ENCODE results near the gene HJV. TPM values are rescaled to one million over a fixed set of nuclear protein-coding genes. Genes with fewer than 3 reads are reported as not detected.

Gene HJV
- total and polyA plus RNA-seq, 3 experiments from 2014 or later = not detected

- H3K4me1 ChIP-seq (ENCODE audit: insufficient read depth, low read length) = peaks cover 89% of the 10 kb centered on the region
- ChIA-PET POLR2A (interaction anchor here (0.7 to 4.7 kb wide), 4 partner anchors 10 to 27 kb away, joined by 3 to 49 read pairs (median 6); partner anchors contain the start of genes ANKRD34A, POLR3GL and TXNIP), CTCF (interaction anchor here (0.6 to 1.6 kb wide), 8 partner anchors 14 to 139 kb away, joined by 3 to 5 read pairs (median 4); partner anchors contain the start of genes ANKRD34A, LIX1L, NUDT17 and POLR3GL)
- Mint-ChIP-seq H3K9me3 (no peaks in the 10 kb centered on the region), H3K4me3 (peak overlapping the region; percentile 12 to 80 (median 70)), H3K27me3 (no peaks in the 10 kb centered on the region), H3K27ac (peak overlapping the region; percentile 64 to 99 (median 94)), H3K4me1 (peaks cover 18 to 63% (median 20%) of the 10 kb centered on the region in 3 donors), H3K36me3 (no peaks in the 10 kb centered on the region)
- no peaks in the 10 kb centered on the region for H3K27me3 ChIP-seq (ENCODE audit: insufficient read depth, low read length, poor library complexity, severe bottlenecking)
- H3K27ac ChIP-seq (ENCODE audit: low read depth, low read length) = peak overlapping the region; percentile 46
- peak in 1 of 5 donors; percentile 63 for DNase-seq
- H3K36me3 ChIP-seq (ENCODE audit: insufficient read depth, low read length) = no peaks in the 10 kb centered on the region
- no peaks in the 10 kb centered on the region for H3K9me3 ChIP-seq (ENCODE audit: low read length)
- no peak overlapping the region for H3K4me3 ChIP-seq (ENCODE audit: low read length)
Observed at GRCh38 chr1:145983960-145984830, 37.3 kb downstream of the HJV start.

- Histone ChIP-seq H3K9me3 (ENCODE audit: low read length) (no peaks in the 10 kb centered on the region), H3K36me3 (ENCODE audit: insufficient read depth, low read length) (no peaks in the 10 kb centered on the region), H3K4me1 (ENCODE audit: insufficient read depth, low read length) (peaks cover 90% of the 10 kb centered on the region), H3K4me3 (ENCODE audit: low read length) (no peak overlapping the region), H3K27ac (ENCODE audit: low read depth, low read length) (no peak overlapping the region), H3K27me3 (ENCODE audit: insufficient read depth, low read length, poor library complexity, severe bottlenecking) (no peaks in the 10 kb centered on the region)
- CTCF ChIA-PET = interaction anchor here (1.1 to 1.6 kb wide), 2 partner anchors 24 to 55 kb away, joined by 4 to 5 read pairs; no protein-coding TSS in a partner anchor
- Mint-ChIP-seq H3K27me3 (no peaks in the 10 kb centered on the region), H3K4me3 (peak overlapping the region in 2 of 7 donors; percentile 3 to 5), H3K36me3 (no peaks in the 10 kb centered on the region), H3K27ac (peak overlapping the region in 7 of 8 donors; percentile 24 to 99 (median 80)), H3K4me1 (peaks cover 10 to 58% (median 12%) of the 10 kb centered on the region in 3 donors), H3K9me3 (no peaks in the 10 kb centered on the region)
- POLR2A ChIA-PET = interaction anchor here (2.3 to 4.7 kb wide), 2 partner anchors 11 to 14 kb away, joined by 10 to 49 read pairs; partner anchors contain the start of gene TXNIP
- no peak for DNase-seq
Observed at GRCh38 chr1:145983206-145983675, 38.3 kb downstream of the HJV start.

- Mint-ChIP-seq H3K36me3 (peaks cover 0 to 4% (median 3%) of the 10 kb centered on the region in 3 donors), H3K4me3 (peak overlapping the region in 4 of 7 donors; percentile 18 to 45 (median 31)), H3K27me3 (no peaks in the 10 kb centered on the region), H3K9me3 (no peaks in the 10 kb centered on the region), H3K27ac (peak overlapping the region in 5 of 8 donors; percentile 74 to 99 (median 80)), H3K4me1 (peaks cover 0 to 50% (median 3%) of the 10 kb centered on the region in 3 donors)
- Histone ChIP-seq H3K4me1 (ENCODE audit: insufficient read depth, low read length) (peaks cover 93% of the 10 kb centered on the region), H3K9me3 (ENCODE audit: low read length) (no peaks in the 10 kb centered on the region), H3K27me3 (ENCODE audit: insufficient read depth, low read length, poor library complexity, severe bottlenecking) (no peaks in the 10 kb centered on the region), H3K27ac (ENCODE audit: low read depth, low read length) (no peak overlapping the region), H3K4me3 (ENCODE audit: low read length) (no peak overlapping the region), H3K36me3 (ENCODE audit: insufficient read depth, low read length) (no peaks in the 10 kb centered on the region)
- ChIA-PET CTCF (interaction anchor here (0.8 to 8.3 kb wide), 2 partner anchors 18 to 50 kb away, joined by 3 to 475 read pairs; partner anchors contain the start of gene TXNIP), POLR2A (interaction anchor here (0.6 to 7.2 kb wide), 3 partner anchors 11 to 53 kb away, joined by 3 to 229 read pairs (median 3); partner anchors contain the start of genes LIX1L and TXNIP)
- DNase-seq = no peak
Observed at GRCh38 chr1:145982010-145982723, 39.4 kb downstream of the HJV start.

GRCh38 chr1:145980457-145980994 is 41.0 kb downstream of the HJV start:
- POLR2A ChIA-PET = interaction anchor here (0.6 to 7.2 kb wide), 11 partner anchors 12 to 124 kb away, joined by 3 to 229 read pairs (median 8); partner anchors contain the start of genes ANKRD34A, PEX11B, POLR3GL and RBM8A

GRCh38 chr1:145979746-145980456 is 41.6 kb downstream of the HJV start:
- POLR2A ChIA-PET = interaction anchor here (0.6 to 7.2 kb wide), 17 partner anchors 13 to 124 kb away, joined by 3 to 229 read pairs (median 5); partner anchors contain the start of genes ANKRD34A, LIX1L, PEX11B and PIAS3
- H3K4me1 ChIP-seq (ENCODE audit: insufficient read depth, low read length) = peaks cover 75% of the 10 kb centered on the region
- Mint-ChIP-seq H3K36me3 (peaks cover 0 to 14% (median 6%) of the 10 kb centered on the region in 3 donors), H3K27me3 (no peaks in the 10 kb centered on the region), H3K9me3 (no peaks in the 10 kb centered on the region), H3K4me1 (peaks cover 0 to 41% (median 6%) of the 10 kb centered on the region in 3 donors), H3K27ac (no peak overlapping the region), H3K4me3 (no peak overlapping the region)
- H3K9me3 ChIP-seq (ENCODE audit: low read length) = no peaks in the 10 kb centered on the region
- H3K36me3 ChIP-seq (ENCODE audit: insufficient read depth, low read length) = no peaks in the 10 kb centered on the region
- H3K27me3 ChIP-seq (ENCODE audit: insufficient read depth, low read length, poor library complexity, severe bottlenecking) = no peaks in the 10 kb centered on the region
- peak in 2 of 5 donors; percentile 55 to 69 for DNase-seq
- CTCF ChIA-PET = interaction anchor here (0.6 to 8.3 kb wide), 16 partner anchors 15 to 138 kb away, joined by 3 to 475 read pairs (median 6); partner anchors contain the start of genes ANKRD34A, ITGA10, LIX1L and NUDT17
- H3K4me3 ChIP-seq (ENCODE audit: low read length) = peak overlapping the region; percentile 55
- H3K27ac ChIP-seq (ENCODE audit: low read depth, low read length) = peak overlapping the region; percentile 76

More at GRCh38 chr1:145980457-145980994, 41.0 kb downstream of the HJV start:
- Histone ChIP-seq H3K4me1 (ENCODE audit: insufficient read depth, low read length) (peaks cover 82% of the 10 kb centered on the region), H3K27me3 (ENCODE audit: insufficient read depth, low read length, poor library complexity, severe bottlenecking) (no peaks in the 10 kb centered on the region), H3K27ac (ENCODE audit: low read depth, low read length) (peak overlapping the region; percentile 76), H3K9me3 (ENCODE audit: low read length) (no peaks in the 10 kb centered on the region), H3K36me3 (ENCODE audit: insufficient read depth, low read length) (no peaks in the 10 kb centered on the region), H3K4me3 (ENCODE audit: low read length) (peak overlapping the region; percentile 55)
- Mint-ChIP-seq H3K4me1 (peaks cover 0 to 43% (median 0%) of the 10 kb centered on the region in 3 donors), H3K27ac (peak overlapping the region in 1 of 8 donors; percentile 84), H3K27me3 (no peaks in the 10 kb centered on the region), H3K36me3 (peaks cover 0 to 9% (median 3%) of the 10 kb centered on the region in 3 donors), H3K9me3 (no peaks in the 10 kb centered on the region), H3K4me3 (no peak overlapping the region)
- CTCF ChIA-PET = interaction anchor here (0.6 to 8.3 kb wide), 9 partner anchors 16 to 134 kb away, joined by 3 to 475 read pairs (median 16); partner anchors contain the start of genes ANKRD34A, LIX1L, NUDT17 and POLR3GL
- DNase-seq = no peak

GRCh38 chr1:145978854-145979745 is 42.4 kb downstream of the HJV start:
- Histone ChIP-seq H3K4me1 (ENCODE audit: insufficient read depth, low read length) (peaks cover 69% of the 10 kb centered on the region), H3K4me3 (ENCODE audit: low read length) (peak overlapping the region; percentile 55), H3K27me3 (ENCODE audit: insufficient read depth, low read length, poor library complexity, severe bottlenecking) (no peaks in the 10 kb centered on the region), H3K36me3 (ENCODE audit: insufficient read depth, low read length) (no peaks in the 10 kb centered on the region), H3K9me3 (ENCODE audit: low read length) (no peaks in the 10 kb centered on the region), H3K27ac (ENCODE audit: low read depth, low read length) (peak overlapping the region; percentile 76)
- H3K36me3 Mint-ChIP-seq = peaks cover 0 to 16% (median 8%) of the 10 kb centered on the region in 3 donors
- H3K9me3 Mint-ChIP-seq = no peaks in the 10 kb centered on the region
- H3K4me1 Mint-ChIP-seq = peaks cover 6 to 34% (median 14%) of the 10 kb centered on the region in 3 donors
- no peak overlapping the region for H3K27ac Mint-ChIP-seq
- peak; percentile 52 to 89 (median 80) for DNase-seq
- ChIA-PET POLR2A (interaction anchor here (0.5 to 7.2 kb wide), 18 partner anchors 14 to 134 kb away, joined by 3 to 229 read pairs (median 5); partner anchors contain the start of genes ANKRD34A, LIX1L, NUDT17 and PEX11B), CTCF (interaction anchor here (0.7 to 8.3 kb wide), 19 partner anchors 15 to 137 kb away, joined by 3 to 475 read pairs (median 6); partner anchors contain the start of genes ANKRD34A, ITGA10, LIX1L and NUDT17)
- H3K27me3 Mint-ChIP-seq = no peaks in the 10 kb centered on the region
- no peak overlapping the region for H3K4me3 Mint-ChIP-seq
